NCI-H1105 (cell line): ENCODE results near the gene HTT-AS.

Experiments used
- DNase-seq: peaks from one replicate; lab custom pipeline; 2025; lab: John Stamatoyannopoulos, UW

HTT-AS gene

DNA sequence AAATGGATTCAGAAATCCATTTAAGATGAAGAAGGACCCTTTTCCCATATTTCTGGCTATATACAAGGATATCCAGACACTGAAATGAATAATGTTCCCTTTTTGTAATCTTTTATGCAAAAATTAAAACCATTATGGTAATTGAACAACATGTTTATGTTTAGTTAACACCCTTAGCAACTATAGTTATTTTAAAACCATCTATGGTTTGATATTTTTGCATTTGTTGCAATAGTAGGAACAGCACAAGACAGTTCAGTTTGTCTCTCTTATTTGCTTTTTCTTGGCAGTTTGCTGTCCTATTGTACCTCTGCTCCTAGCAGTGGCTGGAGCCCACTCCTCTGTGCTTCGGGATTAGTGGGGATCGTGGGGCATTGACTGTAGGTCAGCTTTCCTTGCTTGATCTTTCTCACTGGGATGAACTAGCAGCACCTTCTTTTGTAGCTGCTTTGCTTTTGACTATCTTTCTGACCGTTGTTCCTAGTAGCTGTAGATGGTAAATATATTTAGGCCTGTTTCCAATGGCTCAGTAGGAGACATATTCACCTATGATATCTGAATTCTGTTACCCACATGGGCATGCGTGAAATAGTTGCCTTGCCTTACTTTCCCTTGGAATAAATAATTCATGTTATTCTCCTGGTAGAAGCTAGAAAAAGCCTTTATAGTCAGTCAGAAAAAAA lies 12.9 kb upstream of the HTT-AS start:
- DNase-seq = no peak

GRCh38 chr4:3085948-3086670 lies 11.8 kb upstream of the HTT-AS start:
- no peak for DNase-seq

DNA sequence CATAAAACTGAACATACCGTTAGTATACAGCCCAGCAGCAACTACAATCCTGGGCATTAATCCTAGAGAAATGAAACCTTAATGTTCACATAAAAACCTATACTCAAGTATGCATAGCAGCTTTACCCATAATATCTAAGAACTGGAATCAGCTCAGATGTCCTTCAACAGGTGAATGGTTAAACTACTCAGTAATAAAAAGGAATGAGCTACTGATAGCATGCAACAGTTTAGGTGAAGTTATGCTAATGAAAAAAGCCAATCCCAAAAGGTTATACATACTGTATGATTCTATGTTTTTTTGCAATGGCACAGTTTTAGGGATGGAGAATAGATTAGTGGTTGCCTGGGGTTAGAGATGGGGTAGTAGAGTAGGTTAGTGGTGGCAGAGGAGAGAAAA lies 9.4 kb upstream of the HTT-AS start:
- DNase-seq = no peak

DNA sequence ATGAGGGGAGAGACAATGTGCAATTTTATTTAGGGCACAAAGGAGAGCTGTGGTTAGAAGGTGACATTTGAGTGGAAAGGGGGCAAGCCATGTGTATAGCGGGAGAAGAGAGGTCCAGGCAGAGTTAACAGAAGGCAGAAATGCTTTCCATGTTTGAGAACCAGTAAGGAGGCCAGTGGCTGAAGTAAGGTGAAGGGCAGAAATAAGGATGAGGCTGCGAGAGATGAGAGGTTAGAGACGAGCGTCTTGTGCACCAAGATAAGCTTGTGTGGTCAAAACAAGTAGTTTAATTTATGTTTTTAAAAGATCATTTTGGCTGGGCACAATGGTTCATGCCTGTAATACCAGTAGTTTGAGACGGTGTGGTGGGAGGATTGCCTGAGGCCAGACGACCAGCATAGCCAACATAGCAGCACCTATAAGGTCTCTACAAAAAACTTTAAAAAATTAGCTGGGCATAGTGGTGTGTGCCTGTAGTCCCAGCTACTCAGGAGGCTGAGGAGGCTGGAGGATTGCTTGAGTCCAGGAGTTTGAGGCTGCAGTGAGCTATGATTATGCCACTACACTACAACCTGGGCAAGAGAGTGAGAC lies 8.7 kb upstream of the HTT-AS start:
- no peak for DNase-seq

- no peak for DNase-seq
These were observed 5.4 kb upstream of the HTT-AS start for GRCh38 chr4:3079694-3080123.

GRCh38 chr4:3077796-3078195 lies 3.5 kb upstream of the HTT-AS start:
- no peak for DNase-seq

- no peak for DNase-seq
These were observed 1.3 kb upstream of the HTT-AS start for GRCh38 chr4:3075652-3075981.

- DNase-seq = peak; percentile 30
These were observed 711 bp upstream of the HTT-AS start for GRCh38 chr4:3074846-3075651.

DNA sequence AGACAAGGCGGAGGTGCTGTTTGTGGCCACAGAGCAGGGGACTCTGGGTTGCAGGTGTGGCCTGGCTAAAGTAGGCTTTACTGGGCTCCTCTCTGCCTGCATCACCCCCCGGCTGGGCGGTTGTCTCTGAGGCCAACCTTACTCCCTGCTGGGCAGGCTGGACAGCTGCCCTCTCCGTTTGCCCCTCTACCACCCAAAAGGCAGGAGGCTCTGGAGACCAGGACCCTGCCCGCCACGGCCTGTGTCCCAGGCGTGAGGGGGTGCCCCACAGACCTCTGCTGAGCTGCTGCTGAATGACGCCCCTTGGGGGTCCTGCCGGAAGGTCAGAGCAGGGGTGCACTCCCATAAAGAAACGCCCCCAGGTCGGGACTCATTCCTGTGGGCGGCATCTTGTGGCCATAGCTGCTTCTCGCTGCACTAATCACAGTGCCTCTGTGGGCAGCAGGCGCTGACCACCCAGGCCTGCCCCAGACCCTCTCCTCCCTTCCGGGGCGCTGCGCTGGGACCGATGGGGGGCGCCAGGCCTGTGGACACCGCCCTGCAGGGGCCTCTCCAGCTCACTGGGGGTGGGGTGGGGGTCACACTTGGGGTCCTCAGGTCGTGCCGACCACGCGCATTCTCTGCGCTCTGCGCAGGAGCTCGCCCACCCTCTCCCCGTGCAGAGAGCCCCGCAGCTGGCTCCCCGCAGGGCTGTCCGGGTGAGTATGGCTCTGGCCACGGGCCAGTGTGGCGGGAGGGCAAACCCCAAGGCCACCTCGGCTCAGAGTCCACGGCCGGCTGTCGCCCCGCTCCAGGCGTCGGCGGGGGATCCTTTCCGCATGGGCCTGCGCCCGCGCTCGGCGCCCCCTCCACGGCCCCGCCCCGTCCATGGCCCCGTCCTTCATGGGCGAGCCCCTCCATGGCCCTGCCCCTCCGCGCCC lies 920 bp downstream of the HTT-AS start:
- no peak for DNase-seq

DNA sequence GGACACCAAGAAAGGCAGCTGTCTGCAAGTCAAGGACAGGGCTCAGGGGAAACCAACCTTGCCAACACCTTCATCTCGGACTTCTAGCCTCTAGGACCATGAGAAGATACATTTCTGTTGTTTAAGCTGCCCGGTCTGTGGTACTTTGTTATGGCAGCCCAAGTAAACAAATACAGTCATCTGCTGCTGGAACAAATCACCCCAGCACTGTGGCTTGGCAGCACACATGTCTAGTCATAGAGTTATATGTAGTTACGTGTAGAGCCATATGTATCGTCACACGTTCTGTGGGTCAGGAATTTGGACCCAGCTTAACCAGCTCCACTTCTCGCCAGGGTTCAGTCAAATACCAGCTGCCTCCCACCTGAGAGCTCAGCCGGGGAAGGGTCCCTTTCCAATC lies 2.5 kb downstream of the HTT-AS start:
- no peak for DNase-seq

DNA sequence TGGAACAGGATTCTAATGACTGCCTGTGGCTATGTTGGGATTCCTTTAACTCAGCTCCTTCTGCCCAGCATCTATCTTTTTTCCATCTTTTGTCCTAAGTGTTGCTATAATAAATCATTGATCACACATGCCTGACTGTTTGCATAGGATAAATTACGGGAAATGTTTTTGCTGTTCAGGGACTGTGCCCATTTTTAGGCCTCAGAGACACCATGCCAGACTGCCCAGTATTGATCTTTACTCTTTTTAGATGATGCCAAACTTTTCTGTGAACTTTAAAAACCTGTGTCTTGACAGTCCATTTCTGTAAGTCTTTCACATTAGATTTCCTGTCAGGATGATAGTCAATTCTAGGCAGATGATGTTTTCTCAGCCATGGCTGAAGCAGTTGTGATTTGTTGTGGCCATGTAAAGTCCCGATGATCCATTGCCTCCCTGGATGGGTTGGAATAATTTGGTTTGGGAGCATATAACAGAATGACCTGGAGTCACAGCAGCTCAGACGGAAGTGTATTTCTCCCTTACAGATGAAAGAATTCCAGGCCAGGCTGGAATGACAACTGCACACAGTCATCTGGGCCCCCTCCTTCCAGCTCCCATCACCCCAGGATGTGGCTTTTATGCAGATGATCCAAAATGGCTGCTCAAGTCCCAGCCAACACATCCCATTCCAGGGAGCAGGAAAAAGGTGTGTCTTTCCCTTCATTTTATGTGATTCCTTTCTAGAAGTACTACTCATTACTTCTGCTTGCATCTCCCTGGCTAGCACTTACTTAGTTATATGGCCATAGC lies 3.4 kb downstream of the HTT-AS start:
- DNase-seq = no peak

- DNase-seq = no peak
These were observed 4.6 kb downstream of the HTT-AS start for GRCh38 chr4:3069661-3070199.

GRCh38 chr4:3067473-3068001 lies 6.8 kb downstream of the HTT-AS start:
- no peak for DNase-seq

GRCh38 chr4:3066836-3067400 lies 7.4 kb downstream of the HTT-AS start:
- no peak for DNase-seq

GRCh38 chr4:3065551-3065950 lies 8.8 kb downstream of the HTT-AS start:
- no peak for DNase-seq

DNA sequence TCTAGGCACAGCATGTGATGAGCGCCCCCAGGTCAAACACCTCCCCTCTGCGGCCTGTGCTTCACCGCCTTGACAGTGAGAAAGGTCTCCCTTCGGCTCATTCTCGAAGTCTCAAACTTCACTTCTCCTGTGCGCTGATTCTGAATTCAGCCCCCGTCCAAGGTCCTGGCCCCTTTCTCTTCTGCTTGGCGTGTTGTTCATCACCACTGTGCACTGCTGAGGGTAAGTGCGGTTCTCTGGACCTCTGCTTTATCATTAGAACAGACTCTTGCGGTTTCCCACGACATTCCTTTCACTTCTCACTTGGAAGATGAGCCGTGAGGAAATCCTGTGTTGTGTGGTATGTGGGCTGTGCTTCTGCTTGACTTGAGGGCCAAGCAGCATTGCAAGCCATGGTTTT lies 11.9 kb downstream of the HTT-AS start:
- DNase-seq = no peak

GRCh38 chr4:3060946-3061345 lies 13.4 kb downstream of the HTT-AS start:
- no peak for DNase-seq

- DNase-seq = no peak
These were observed 14.4 kb downstream of the HTT-AS start for GRCh38 chr4:3059943-3060342.

GRCh38 chr4:3054169-3054759 lies 20.1 kb downstream of the HTT-AS start:
- DNase-seq = no peak
